Measurements from ENCODE around the gene BTBD9. TPM values are rescaled to one million over a fixed set of nuclear protein-coding genes. Genes with fewer than 3 reads are reported as not detected.

Gene BTBD9
- total RNA-seq, 1 donor from 2014 or later, result 23.0 TPM

DNA sequence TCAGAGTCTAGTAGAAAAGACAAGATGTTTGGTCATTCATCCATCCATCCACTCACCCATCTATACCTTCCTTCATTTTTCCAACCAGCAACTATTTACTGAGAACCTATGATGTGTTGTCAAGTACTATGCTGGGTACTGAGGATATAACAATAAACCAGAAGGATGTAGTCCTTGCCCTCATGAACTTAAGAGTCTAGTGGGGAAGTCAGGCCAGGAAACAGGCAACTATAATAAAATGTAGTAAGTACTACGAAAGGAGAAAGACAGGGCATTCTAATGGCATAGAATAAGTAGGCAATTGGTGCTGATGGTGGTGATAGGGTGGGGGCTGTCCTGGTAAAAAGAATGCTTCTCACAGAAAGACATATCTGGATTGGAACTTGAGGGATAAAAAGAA lies 245.7 kb downstream of the BTBD9 start:
- no peak overlapping the region for H3K4me3 Mint-ChIP-seq
- H3K27ac Mint-ChIP-seq, result no peak overlapping the region
- H3K27me3 Mint-ChIP-seq (ENCODE audit: low read depth), result no peaks in the 10 kb centered on the region
- TF ChIP-seq, protein P1, sequence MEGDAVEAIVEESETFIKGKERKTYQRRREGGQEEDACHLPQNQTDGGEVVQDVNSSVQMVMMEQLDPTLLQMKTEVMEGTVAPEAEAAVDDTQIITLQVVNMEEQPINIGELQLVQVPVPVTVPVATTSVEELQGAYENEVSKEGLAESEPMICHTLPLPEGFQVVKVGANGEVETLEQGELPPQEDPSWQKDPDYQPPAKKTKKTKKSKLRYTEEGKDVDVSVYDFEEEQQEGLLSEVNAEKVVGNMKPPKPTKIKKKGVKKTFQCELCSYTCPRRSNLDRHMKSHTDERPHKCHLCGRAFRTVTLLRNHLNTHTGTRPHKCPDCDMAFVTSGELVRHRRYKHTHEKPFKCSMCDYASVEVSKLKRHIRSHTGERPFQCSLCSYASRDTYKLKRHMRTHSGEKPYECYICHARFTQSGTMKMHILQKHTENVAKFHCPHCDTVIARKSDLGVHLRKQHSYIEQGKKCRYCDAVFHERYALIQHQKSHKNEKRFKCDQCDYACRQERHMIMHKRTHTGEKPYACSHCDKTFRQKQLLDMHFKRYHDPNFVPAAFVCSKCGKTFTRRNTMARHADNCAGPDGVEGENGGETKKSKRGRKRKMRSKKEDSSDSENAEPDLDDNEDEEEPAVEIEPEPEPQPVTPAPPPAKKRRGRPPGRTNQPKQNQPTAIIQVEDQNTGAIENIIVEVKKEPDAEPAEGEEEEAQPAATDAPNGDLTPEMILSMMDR (IDR thresholded peaks at IDR 0.05; ENCODE audit: unreplicated experiment), result no peak
- peaks cover 21% of the 10 kb centered on the region for H3K4me1 Mint-ChIP-seq
- H3K36me3 Mint-ChIP-seq, result no peaks in the 10 kb centered on the region
- DNase-seq (ENCODE audit: low spot score in 2 of 2, unreplicated experiment in 2 of 2), result no peak
- H3K9me3 Mint-ChIP-seq, result peaks cover 5% of the 10 kb centered on the region

DNA sequence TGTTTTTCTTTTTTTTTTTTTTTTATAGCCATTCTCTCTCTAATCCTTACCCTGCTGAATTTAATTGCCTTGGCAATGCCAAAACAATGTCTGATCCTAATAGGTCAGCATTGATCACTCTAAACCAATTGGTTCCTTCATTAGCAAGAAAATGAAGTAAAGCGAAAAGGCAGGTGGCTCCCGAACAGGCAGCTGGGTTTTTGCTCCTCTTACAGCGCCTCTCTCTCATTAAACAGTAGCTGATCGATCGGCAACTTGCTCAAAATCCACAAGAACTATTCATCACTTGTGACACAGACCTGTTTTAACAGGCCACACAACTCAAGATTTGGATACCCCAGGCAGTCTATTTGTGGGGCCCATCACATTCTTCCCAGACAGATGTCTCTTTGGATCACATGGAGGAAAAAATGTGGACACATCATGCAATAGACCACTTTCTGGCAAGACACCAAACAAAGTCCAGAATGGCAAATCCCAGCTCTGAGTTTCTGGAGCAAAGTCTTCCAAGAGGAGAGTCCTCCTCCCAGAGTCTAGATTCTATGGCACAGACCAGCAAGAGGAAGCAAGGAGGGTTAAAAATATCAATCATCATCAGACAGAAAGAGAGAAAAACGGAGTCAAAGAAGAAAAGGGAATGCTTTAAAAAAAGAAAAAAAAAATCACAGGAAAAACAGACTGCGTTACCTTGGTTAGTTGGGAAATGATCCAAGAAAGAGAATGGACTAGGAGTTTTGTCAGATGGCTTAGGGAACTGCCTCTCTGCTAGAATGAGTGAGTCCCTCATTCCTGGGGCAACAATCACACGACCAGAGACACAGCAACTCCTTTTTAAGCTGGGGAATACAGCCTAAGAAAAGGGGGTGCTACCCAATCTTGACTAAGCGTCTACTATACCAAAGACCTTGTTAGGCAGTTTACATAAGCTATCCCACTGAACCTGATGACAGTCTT lies 247.8 kb downstream of the BTBD9 start:
- H3K36me3 Mint-ChIP-seq, result no peaks in the 10 kb centered on the region
- TF ChIP-seq, protein P1 (IDR thresholded peaks at IDR 0.05; ENCODE audit: unreplicated experiment), result no peak
- H3K27me3 Mint-ChIP-seq (ENCODE audit: low read depth), result no peaks in the 10 kb centered on the region
- DNase-seq (ENCODE audit: low spot score in 2 of 2, unreplicated experiment in 2 of 2), result no peak
- H3K4me1 Mint-ChIP-seq, result peaks cover 25% of the 10 kb centered on the region
- no peak overlapping the region for H3K4me3 Mint-ChIP-seq
- H3K27ac Mint-ChIP-seq, result no peak overlapping the region
- H3K9me3 Mint-ChIP-seq, result peaks cover 5% of the 10 kb centered on the region

DNA sequence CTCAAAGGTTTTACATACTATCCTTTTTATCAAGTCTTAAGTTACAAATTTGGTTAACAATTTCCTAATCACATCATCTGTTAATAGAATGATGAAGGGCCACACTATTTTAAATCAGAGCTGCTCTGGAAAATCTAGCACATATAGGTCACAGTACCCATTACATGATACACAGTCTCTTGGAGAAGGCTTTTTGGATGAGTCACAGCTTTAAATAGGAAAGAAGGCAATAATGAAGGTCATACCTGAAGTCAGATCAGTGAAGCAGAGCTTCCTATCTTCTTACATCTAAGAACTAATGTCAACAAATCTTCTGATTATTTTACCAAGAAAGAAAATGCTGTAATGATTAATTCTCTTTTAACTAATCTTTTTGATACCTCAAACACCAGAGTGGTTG lies 248.5 kb downstream of the BTBD9 start:
- no peak overlapping the region for H3K27ac Mint-ChIP-seq
- TF ChIP-seq, protein P1 (IDR thresholded peaks at IDR 0.05; ENCODE audit: unreplicated experiment), result no peak
- no peaks in the 10 kb centered on the region for H3K36me3 Mint-ChIP-seq
- no peak overlapping the region for H3K4me3 Mint-ChIP-seq
- H3K27me3 Mint-ChIP-seq (ENCODE audit: low read depth), result no peaks in the 10 kb centered on the region
- peaks cover 5% of the 10 kb centered on the region for H3K9me3 Mint-ChIP-seq
- no peak for DNase-seq (ENCODE audit: low spot score in 2 of 2, unreplicated experiment in 2 of 2)
- peaks cover 25% of the 10 kb centered on the region for H3K4me1 Mint-ChIP-seq

DNA sequence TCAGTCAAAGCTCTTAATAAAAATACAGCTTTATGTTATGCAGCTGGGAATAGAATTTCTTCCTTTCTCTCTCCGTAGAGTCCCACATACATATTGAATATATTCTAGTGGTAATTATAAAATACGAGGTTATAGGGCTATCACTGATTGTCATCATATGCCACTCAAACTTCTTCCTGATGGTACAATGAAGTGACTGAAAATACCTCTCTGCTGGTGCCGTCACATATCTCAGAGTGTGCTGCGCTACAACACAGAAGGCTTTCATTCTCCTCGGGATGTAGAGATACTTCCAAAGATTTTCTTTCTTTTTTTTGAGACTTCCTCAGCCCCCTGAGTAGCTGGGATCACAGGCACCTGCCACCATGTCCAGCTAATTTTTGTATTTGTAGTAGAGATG lies 249.9 kb downstream of the BTBD9 start:
- H3K27ac Mint-ChIP-seq, result no peak overlapping the region
- H3K4me3 Mint-ChIP-seq, result no peak overlapping the region
- H3K4me1 Mint-ChIP-seq, result peaks cover 25% of the 10 kb centered on the region
- peaks cover 5% of the 10 kb centered on the region for H3K9me3 Mint-ChIP-seq
- no peaks in the 10 kb centered on the region for H3K27me3 Mint-ChIP-seq (ENCODE audit: low read depth)
- no peak for DNase-seq (ENCODE audit: low spot score in 2 of 2, unreplicated experiment in 2 of 2)
- H3K36me3 Mint-ChIP-seq, result no peaks in the 10 kb centered on the region
- TF ChIP-seq, protein P1 (IDR thresholded peaks at IDR 0.05; ENCODE audit: unreplicated experiment), result no peak

DNA sequence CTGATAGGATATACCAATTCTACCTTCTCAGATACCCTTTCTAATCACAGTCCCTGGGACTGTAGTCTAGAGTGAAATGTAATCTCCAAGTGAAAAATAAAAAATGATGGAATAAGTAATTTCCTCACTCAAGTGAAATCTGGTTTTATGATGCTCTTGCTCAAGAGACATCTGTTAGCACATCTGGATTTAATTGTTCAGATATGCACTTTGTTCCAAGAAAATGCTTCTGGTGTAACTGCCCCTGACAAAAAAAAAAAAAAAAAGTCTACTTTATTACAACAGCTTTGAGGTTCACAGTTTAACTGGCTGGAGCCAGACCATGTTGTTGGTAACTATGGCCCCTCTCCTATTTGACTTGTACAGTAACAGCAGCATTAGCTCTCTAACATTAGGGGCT lies 251.8 kb downstream of the BTBD9 start:
- peaks cover 25% of the 10 kb centered on the region for H3K4me1 Mint-ChIP-seq
- DNase-seq (ENCODE audit: low spot score in 2 of 2, unreplicated experiment in 2 of 2), result no peak
- TF ChIP-seq, protein P1 (IDR thresholded peaks at IDR 0.05; ENCODE audit: unreplicated experiment), result no peak
- H3K36me3 Mint-ChIP-seq, result no peaks in the 10 kb centered on the region
- H3K27me3 Mint-ChIP-seq (ENCODE audit: low read depth), result no peaks in the 10 kb centered on the region
- H3K4me3 Mint-ChIP-seq, result no peak overlapping the region
- no peaks in the 10 kb centered on the region for H3K9me3 Mint-ChIP-seq
- H3K27ac Mint-ChIP-seq, result no peak overlapping the region

Measured in mesothelial cell of epicardium (in vitro differentiated cells).